HepG2 (cell line): ENCODE data around the gene PLBD2. TPM values are rescaled to one million over a fixed set of nuclear protein-coding genes. Genes with fewer than 3 reads are reported as not detected.

Experiments
- GABPA ChIP-seq, 2 experiments: IDR thresholded peaks; 2 replicates each; pipeline ENCODE4 v1.6.1; 2011 to 2016; ENCODE audit warnings: low read depth in 2 of 2, low read length in 1 of 2, missing biosample characterization in 1 of 2, missing genetic modification characterization in 1 of 2
- KAT8 ChIP-seq: IDR thresholded peaks from 2 replicates; pipeline ENCODE4 v1.6.1; 2016; ENCODE audit warnings: missing genetic modification reagents, missing compliant biosample characterization
- KDM3A ChIP-seq: IDR thresholded peaks from 2 replicates; pipeline ENCODE4 v1.6.1; 2018; ENCODE audit warnings: low read depth, missing compliant biosample characterization
- KDM5A ChIP-seq: fragments of 200-600 bp; sonication (generic); IDR thresholded peaks from 2 replicates; pipeline ENCODE4 v1.7.0; 2018; ENCODE audit warnings: antibody characterized with exemption, mild to moderate bottlenecking, low read length, borderline replicate concordance
- PTBP1 ChIP-seq: fragments of 200-400 bp; formaldehyde crosslinking; IDR thresholded peaks from 2 replicates; pipeline ENCODE4 v1.6.1; 2018; ENCODE audit warnings: low read length, low read depth; ENCODE audit not compliant: poor library complexity, severe bottlenecking
- SALL1 ChIP-seq: sonication (generic); formaldehyde crosslinking; IDR thresholded peaks from 2 replicates; pipeline ENCODE4 v1.8.0; 2022; ENCODE audit warnings: mild to moderate bottlenecking, missing genetic modification reagents
- STAG1 ChIP-seq: sonication (generic); formaldehyde crosslinking; IDR thresholded peaks from 2 replicates; pipeline ENCODE4 v1.4.0; 2020; ENCODE audit warnings: missing genetic modification reagents
- SUZ12 ChIP-seq: fragments of 150-350 bp; IDR thresholded peaks from 2 replicates; pipeline ENCODE4 v1.6.1; 2014; ENCODE audit warnings: low read depth, low read length
- ZBTB7B ChIP-seq: sonication (generic); formaldehyde crosslinking; IDR thresholded peaks from 2 replicates; pipeline ENCODE4 v1.4.0; 2020; ENCODE audit warnings: missing genetic modification reagents
- ZFP90 ChIP-seq: sonication (generic); formaldehyde crosslinking; IDR thresholded peaks from 2 replicates; pipeline ENCODE4 v1.8.0; 2022; ENCODE audit warnings: missing genetic modification reagents, mild to moderate bottlenecking, inconsistent platforms, borderline replicate concordance
- ZNF768 ChIP-seq: sonication (generic); formaldehyde crosslinking; IDR thresholded peaks from 2 replicates; pipeline ENCODE4 v1.4.0; 2020; ENCODE audit warnings: missing genetic modification reagents
- ZNF83 ChIP-seq: sonication (generic); formaldehyde crosslinking; IDR thresholded peaks from 2 replicates; pipeline ENCODE4 v1.4.0; 2020; ENCODE audit warnings: missing genetic modification reagents, mild to moderate bottlenecking, borderline replicate concordance
- ZSCAN22 ChIP-seq: sonication (generic); formaldehyde crosslinking; IDR thresholded peaks from 2 replicates; pipeline ENCODE4 v1.4.0; 2020; ENCODE audit warnings: mild to moderate bottlenecking, missing genetic modification reagents
- polyA plus RNA-seq, 8 experiments: library from polyadenylated mRNA; depleted of rRNA in 3 of 8; stranded (reverse) in 7 of 8; unstranded in 1 of 8; fragments of >200 nt; fragmentation: Illumina TruSeq in 4 of 8; extraction: Trizol in 4 of 8; gene quantifications; 2 replicates each; pipeline versions ENCODE4 v1.2.1 to v1.2.3, GENCODE V29; 2011 to 2016; ENCODE audit warnings: low read depth in 4 of 8, missing spikeins in 1 of 8, mixed read lengths in 1 of 8; ENCODE audit not compliant: insufficient read depth in 1 of 8
- total RNA-seq, 5 experiments: library from RNA; depleted of rRNA; stranded (reverse); fragments of >200 nt; fragmentation: Illumina TruSeq; extraction: Trizol; gene quantifications; 2 replicates each; pipeline ENCODE4 v1.2.3, GENCODE V29; 2016; ENCODE audit warnings: low read depth in 1 of 5
- TF ChIP-seq, protein P1 (sequence below): sonication (generic); formaldehyde crosslinking; IDR thresholded peaks from 2 replicates; pipeline ENCODE4 v1.5.1; 2020; ENCODE audit warnings: missing genetic modification reagents, mild to moderate bottlenecking, borderline replicate concordance
- TF ChIP-seq, protein P2 (sequence below): IDR thresholded peaks from 2 replicates; pipeline ENCODE4 v1.6.1; 2012; ENCODE audit warnings: inconsistent platforms
- TF ChIP-seq, protein P3 (sequence below): sonication (generic); formaldehyde crosslinking; IDR thresholded peaks from 2 replicates; pipeline ENCODE4 v1.5.0; 2020; ENCODE audit warnings: mild to moderate bottlenecking, missing genetic modification reagents, moderate library complexity
- TF ChIP-seq, protein P4 (sequence below): sonication (generic); formaldehyde crosslinking; IDR thresholded peaks from 2 replicates; pipeline ENCODE4 v1.8.1; 2023; ENCODE audit warnings: missing genetic modification reagents, inconsistent platforms, borderline replicate concordance
- TF ChIP-seq, protein P5 (sequence below): sonication (generic); formaldehyde crosslinking; IDR thresholded peaks from 2 replicates; pipeline ENCODE4 v1.4.0; 2020; ENCODE audit warnings: missing genetic modification reagents, mild to moderate bottlenecking, borderline replicate concordance
- TF ChIP-seq, protein P6 (sequence below): sonication (generic); formaldehyde crosslinking; IDR thresholded peaks from 2 replicates; pipeline ENCODE4 v1.8.1; 2023; ENCODE audit warnings: mild to moderate bottlenecking, inconsistent platforms, moderate library complexity, missing genetic modification reagents, borderline replicate concordance

Gene PLBD2
- total and polyA plus RNA-seq, 2 of the 13 experiments (the other 11 are each of a cell fraction or from before 2014, with no cell fraction given), result 6.7 to 8.5 TPM

DNA sequence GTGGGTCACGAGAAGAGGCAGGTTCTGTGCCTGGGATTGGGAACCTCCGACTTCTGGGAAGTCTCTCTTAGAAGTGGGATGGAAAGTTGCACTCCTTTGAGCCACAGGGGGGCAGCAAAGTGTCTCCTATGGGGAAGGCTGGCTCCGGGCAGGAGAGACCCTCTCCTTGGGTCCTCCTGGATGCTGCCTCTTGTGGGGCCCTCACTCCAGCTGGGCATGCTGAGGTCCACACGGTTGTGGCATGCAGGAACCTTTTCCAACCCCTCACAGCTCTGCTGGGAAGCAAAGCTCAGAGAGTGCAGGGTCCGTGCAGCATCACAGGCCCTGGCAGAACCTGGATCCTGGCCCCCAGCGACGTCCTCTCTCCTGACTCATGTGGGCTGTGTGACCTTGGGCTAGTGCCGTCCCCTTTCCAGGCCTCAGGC is 81.2 kb downstream of the PLBD2 start (continued):
- TF ChIP-seq ZFP90 (CRISPR knock-in tag) (no peak), ZBTB7B (0 out of 2 replicates have a peak, but pooled peaks have one; percentile 26), KDM3A (CRISPR knock-in tag) (0 out of 2 replicates have a peak, but pooled peaks have one; percentile 23), SUZ12 (no peak), ZNF83 (CRISPR knock-in tag) (no peak), ZSCAN22 (CRISPR knock-in tag) (no peak), GABPA (IDR thresholded peaks at IDR 0.05; ENCODE audit: low read depth, low read length) (no peak), GABPA (CRISPR knock-in tag; IDR thresholded peaks at IDR 0.05; ENCODE audit: low read depth) (no peak), SALL1 (no peak), STAG1 (CRISPR knock-in tag) (peak; percentile 83), ZNF768 (CRISPR knock-in tag) (peak; percentile 25; the same call in 1 of the 2 replicates), PTBP1 (no peak), KAT8 (CRISPR knock-in tag) (no peak), KDM5A (no peak)
- TF ChIP-seq, protein P1, sequence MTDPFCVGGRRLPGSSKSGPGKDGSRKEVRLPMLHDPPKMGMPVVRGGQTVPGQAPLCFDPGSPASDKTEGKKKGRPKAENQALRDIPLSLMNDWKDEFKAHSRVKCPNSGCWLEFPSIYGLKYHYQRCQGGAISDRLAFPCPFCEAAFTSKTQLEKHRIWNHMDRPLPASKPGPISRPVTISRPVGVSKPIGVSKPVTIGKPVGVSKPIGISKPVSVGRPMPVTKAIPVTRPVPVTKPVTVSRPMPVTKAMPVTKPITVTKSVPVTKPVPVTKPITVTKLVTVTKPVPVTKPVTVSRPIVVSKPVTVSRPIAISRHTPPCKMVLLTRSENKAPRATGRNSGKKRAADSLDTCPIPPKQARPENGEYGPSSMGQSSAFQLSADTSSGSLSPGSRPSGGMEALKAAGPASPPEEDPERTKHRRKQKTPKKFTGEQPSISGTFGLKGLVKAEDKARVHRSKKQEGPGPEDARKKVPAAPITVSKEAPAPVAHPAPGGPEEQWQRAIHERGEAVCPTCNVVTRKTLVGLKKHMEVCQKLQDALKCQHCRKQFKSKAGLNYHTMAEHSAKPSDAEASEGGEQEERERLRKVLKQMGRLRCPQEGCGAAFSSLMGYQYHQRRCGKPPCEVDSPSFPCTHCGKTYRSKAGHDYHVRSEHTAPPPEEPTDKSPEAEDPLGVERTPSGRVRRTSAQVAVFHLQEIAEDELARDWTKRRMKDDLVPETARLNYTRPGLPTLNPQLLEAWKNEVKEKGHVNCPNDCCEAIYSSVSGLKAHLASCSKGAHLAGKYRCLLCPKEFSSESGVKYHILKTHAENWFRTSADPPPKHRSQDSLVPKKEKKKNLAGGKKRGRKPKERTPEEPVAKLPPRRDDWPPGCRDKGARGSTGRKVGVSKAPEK (CRISPR knock-in tag), result no peak
- TF ChIP-seq, protein P2, sequence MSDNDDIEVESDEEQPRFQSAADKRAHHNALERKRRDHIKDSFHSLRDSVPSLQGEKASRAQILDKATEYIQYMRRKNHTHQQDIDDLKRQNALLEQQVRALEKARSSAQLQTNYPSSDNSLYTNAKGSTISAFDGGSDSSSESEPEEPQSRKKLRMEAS, result no peak
- TF ChIP-seq, protein P3, sequence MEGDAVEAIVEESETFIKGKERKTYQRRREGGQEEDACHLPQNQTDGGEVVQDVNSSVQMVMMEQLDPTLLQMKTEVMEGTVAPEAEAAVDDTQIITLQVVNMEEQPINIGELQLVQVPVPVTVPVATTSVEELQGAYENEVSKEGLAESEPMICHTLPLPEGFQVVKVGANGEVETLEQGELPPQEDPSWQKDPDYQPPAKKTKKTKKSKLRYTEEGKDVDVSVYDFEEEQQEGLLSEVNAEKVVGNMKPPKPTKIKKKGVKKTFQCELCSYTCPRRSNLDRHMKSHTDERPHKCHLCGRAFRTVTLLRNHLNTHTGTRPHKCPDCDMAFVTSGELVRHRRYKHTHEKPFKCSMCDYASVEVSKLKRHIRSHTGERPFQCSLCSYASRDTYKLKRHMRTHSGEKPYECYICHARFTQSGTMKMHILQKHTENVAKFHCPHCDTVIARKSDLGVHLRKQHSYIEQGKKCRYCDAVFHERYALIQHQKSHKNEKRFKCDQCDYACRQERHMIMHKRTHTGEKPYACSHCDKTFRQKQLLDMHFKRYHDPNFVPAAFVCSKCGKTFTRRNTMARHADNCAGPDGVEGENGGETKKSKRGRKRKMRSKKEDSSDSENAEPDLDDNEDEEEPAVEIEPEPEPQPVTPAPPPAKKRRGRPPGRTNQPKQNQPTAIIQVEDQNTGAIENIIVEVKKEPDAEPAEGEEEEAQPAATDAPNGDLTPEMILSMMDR (CRISPR knock-in tag), result peak; percentile 86
- TF ChIP-seq, protein P4, sequence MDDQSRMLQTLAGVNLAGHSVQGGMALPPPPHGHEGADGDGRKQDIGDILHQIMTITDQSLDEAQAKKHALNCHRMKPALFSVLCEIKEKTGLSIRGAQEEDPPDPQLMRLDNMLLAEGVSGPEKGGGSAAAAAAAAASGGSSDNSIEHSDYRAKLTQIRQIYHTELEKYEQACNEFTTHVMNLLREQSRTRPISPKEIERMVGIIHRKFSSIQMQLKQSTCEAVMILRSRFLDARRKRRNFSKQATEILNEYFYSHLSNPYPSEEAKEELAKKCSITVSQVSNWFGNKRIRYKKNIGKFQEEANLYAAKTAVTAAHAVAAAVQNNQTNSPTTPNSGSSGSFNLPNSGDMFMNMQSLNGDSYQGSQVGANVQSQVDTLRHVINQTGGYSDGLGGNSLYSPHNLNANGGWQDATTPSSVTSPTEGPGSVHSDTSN (CRISPR knock-in tag), result no peak
- TF ChIP-seq, protein P5, sequence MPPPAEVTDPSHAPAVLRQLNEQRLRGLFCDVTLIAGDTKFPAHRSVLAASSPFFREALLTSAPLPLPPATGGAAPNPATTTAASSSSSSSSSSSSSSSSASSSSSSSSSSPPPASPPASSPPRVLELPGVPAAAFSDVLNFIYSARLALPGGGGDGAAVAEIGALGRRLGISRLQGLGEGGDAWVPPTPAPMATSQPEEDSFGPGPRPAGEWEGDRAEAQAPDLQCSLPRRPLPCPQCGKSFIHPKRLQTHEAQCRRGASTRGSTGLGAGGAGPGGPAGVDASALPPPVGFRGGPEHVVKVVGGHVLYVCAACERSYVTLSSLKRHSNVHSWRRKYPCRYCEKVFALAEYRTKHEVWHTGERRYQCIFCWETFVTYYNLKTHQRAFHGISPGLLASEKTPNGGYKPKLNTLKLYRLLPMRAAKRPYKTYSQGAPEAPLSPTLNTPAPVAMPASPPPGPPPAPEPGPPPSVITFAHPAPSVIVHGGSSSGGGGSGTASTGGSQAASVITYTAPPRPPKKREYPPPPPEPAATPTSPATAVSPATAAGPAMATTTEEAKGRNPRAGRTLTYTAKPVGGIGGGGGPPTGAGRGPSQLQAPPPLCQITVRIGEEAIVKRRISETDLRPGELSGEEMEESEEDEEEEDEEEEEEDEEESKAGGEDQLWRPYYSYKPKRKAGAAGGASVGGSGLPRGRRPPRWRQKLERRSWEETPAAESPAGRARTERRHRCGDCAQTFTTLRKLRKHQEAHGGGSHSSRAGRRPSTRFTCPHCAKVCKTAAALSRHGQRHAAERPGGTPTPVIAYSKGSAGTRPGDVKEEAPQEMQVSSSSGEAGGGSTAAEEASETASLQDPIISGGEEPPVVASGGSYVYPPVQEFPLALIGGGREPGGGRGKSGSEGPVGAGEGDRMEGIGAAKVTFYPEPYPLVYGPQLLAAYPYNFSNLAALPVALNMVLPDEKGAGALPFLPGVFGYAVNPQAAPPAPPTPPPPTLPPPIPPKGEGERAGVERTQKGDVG (CRISPR knock-in tag), result 0 out of 2 replicates have a peak, but pooled peaks have one; percentile 45
- TF ChIP-seq, protein P6, sequence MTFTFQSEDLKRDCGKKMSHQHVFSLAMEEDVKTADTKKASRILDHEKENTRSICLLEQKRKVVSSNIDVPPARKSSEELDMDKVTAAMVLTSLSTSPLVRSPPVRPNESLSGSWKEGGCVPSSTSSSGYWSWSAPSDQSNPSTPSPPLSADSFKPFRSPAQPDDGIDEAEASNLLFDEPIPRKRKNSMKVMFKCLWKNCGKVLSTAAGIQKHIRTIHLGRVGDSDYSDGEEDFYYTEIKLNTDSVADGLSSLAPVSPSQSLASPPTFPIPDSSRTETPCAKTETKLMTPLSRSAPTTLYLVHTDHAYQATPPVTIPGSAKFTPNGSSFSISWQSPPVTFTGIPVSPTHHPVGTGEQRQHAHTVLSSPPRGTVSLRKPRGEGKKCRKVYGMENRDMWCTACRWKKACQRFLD (CRISPR knock-in tag), result no peak
